ENCODE results near the gene DMBX1.

Gene DMBX1

GRCh38 chr1:46489638-46490405, at the start of gene DMBX1:
TSS of gene DMBX1 (plus strand) at chr1:46489836. CDS start at chr1:46507011, 17,175 bp downstream.
- DNase-seq = no peak

GRCh38 chr1:46440478-46440877, 49.2 kb upstream of the DMBX1 start:
- no peak for DNase-seq

GRCh38 chr1:46442317-46443161, 47.1 kb upstream of the DMBX1 start:
- DNase-seq = peak; percentile 81

GRCh38 chr1:46444466-46444865, 45.2 kb upstream of the DMBX1 start:
- no peak for DNase-seq

GRCh38 chr1:46445773-46446256, 43.8 kb upstream of the DMBX1 start:
- no peak for DNase-seq

- peak; percentile 81 for DNase-seq
Observed at GRCh38 chr1:46446646-46447498, 42.8 kb upstream of the DMBX1 start.

- DNase-seq = no peak
Observed at GRCh38 chr1:46447499-46448108, 42.0 kb upstream of the DMBX1 start.

- no peak for DNase-seq
Observed at GRCh38 chr1:46448109-46448911, 41.3 kb upstream of the DMBX1 start.

- no peak for DNase-seq
Observed at GRCh38 chr1:46449223-46450159, 40.1 kb upstream of the DMBX1 start.

- DNase-seq = no peak
Observed at GRCh38 chr1:46450160-46450517, 39.5 kb upstream of the DMBX1 start.

- DNase-seq = no peak
Observed at GRCh38 chr1:46451948-46452930, 37.4 kb upstream of the DMBX1 start.

GRCh38 chr1:46452931-46453325, 36.7 kb upstream of the DMBX1 start:
- no peak for DNase-seq

GRCh38 chr1:46453449-46453848, 36.2 kb upstream of the DMBX1 start:
- no peak for DNase-seq

GRCh38 chr1:46455951-46456350, 33.7 kb upstream of the DMBX1 start:
- no peak for DNase-seq

GRCh38 chr1:46456411-46456963, 33.1 kb upstream of the DMBX1 start:
- no peak for DNase-seq

GRCh38 chr1:46457178-46457577, 32.5 kb upstream of the DMBX1 start:
- no peak for DNase-seq

GRCh38 chr1:46458190-46458589, 31.4 kb upstream of the DMBX1 start:
- DNase-seq = no peak

GRCh38 chr1:46458846-46459245, 30.8 kb upstream of the DMBX1 start:
- DNase-seq = no peak

- no peak for DNase-seq
Observed at GRCh38 chr1:46459315-46459714, 30.3 kb upstream of the DMBX1 start.
